Astrocyte (in vitro differentiated cells and primary cell): ENCODE results near the gene LGI2.

Experiments
- CTCF ChIP-seq: IDR thresholded peaks from 2 replicates; pipeline ENCODE4 v1.5.1; 2011; ENCODE audit warnings: low read depth, mild to moderate bottlenecking, inconsistent platforms, low read length, moderate library complexity; ENCODE audit not compliant: insufficient read depth
- EZH2 ChIP-seq: IDR thresholded peaks from 2 replicates; pipeline ENCODE4 v1.6.1; 2012; ENCODE audit warnings: mild to moderate bottlenecking, low read length, inconsistent platforms; ENCODE audit not compliant: insufficient read depth

GRCh38 chr4:25021216-25021615 is 9.5 kb downstream of the LGI2 start:
- TF ChIP-seq CTCF (no peak), EZH2 (no peak)
